IMR-90 (cell line): ENCODE results near the gene MAML3. TPM values are rescaled to one million over a fixed set of nuclear protein-coding genes. Genes with fewer than 3 reads are reported as not detected.

Source experiments
- ATAC-seq: fragments of 200-7000 bp; cut with Tn5 transposase; 2 replicates; pipeline ENCODE4 v1.9.1; 2020; ENCODE audit warnings: low read depth, mild to moderate bottlenecking, moderate library complexity
- BruUV-seq: library from RNA; stranded (reverse); fragments of 400-500 nt; replicated peaks from 2 replicates; lab custom pipeline; 2021; lab: Mats Ljungman, UMichigan
- CTCF ChIA-PET: fragments of 300-600 bp; formaldehyde crosslinking; extraction: SDS; loops from one replicate; lab custom pipeline; 2021; ENCODE audit warnings: antibody characterized with exemption; lab: Yijun Ruan, JAX
- POLR2A ChIA-PET: fragments of 300-600 bp; sonication (Branson Sonifier 250); formaldehyde crosslinking; loops from one replicate; lab custom pipeline; 2022; ENCODE audit warnings: antibody characterized with exemption; ENCODE audit not compliant: unreplicated experiment; lab: Charles Lee
- DNase-seq: peaks from one replicate; pipeline ENCODE4 v3.0.0; 2013
- H2AFZ ChIP-seq: replicated peaks from 2 replicates; pipeline ENCODE3; 2013; ENCODE audit warnings: low read length, mild to moderate bottlenecking; ENCODE audit not compliant: poor library complexity
- H2AK5ac ChIP-seq: 2 replicates; pipeline ENCODE4 v1.6.1; 2013; ENCODE audit warnings: low read depth, low read length, inconsistent platforms
- H2AK9ac ChIP-seq: replicated peaks from 2 replicates; pipeline ENCODE3; 2013; ENCODE audit warnings: mild to moderate bottlenecking, low read depth, low read length, moderate library complexity; ENCODE audit not compliant: poor library complexity
- H2BK120ac ChIP-seq: 2 replicates; pipeline ENCODE4 v1.6.1; 2013; ENCODE audit warnings: low read depth, low read length, inconsistent platforms
- H2BK15ac ChIP-seq: 3 replicates; pipeline ENCODE4 v1.6.1; 2013; ENCODE audit warnings: low read depth, low read length, inconsistent platforms
- H2BK20ac ChIP-seq: 2 replicates; pipeline ENCODE4 v1.6.1; 2013; ENCODE audit warnings: low read depth, mild to moderate bottlenecking, inconsistent platforms, low read length, moderate library complexity
- H2BK5ac ChIP-seq: 2 replicates; pipeline ENCODE4 v1.6.1; 2013; ENCODE audit warnings: mild to moderate bottlenecking, low read depth, low read length, inconsistent platforms; ENCODE audit not compliant: poor library complexity, severe bottlenecking
- H3K14ac ChIP-seq: replicated peaks from 2 replicates; pipeline ENCODE4 v1.6.1; 2013; ENCODE audit warnings: low read depth, low read length, inconsistent platforms
- H3K18ac ChIP-seq: 2 replicates; pipeline ENCODE4 v1.6.1; 2013; ENCODE audit warnings: low read depth, low read length, control low read depth
- H3K23ac ChIP-seq: 2 replicates; pipeline ENCODE4 v1.6.1; 2013; ENCODE audit warnings: low read depth, low read length, inconsistent platforms
- H3K27ac ChIP-seq: 2 replicates; pipeline ENCODE4 v1.5.1; 2013; ENCODE audit warnings: mild to moderate bottlenecking, control low read depth, low read length; ENCODE audit not compliant: insufficient read depth
- H3K27me3 ChIP-seq: 2 replicates; pipeline ENCODE4 v1.6.1; 2013; ENCODE audit warnings: low read length; ENCODE audit not compliant: control insufficient read depth, insufficient read depth
- H3K36me3 ChIP-seq: 2 replicates; pipeline ENCODE4 v1.6.1; 2013; ENCODE audit warnings: low read length, mixed read lengths; ENCODE audit not compliant: control insufficient read depth, insufficient read depth
- H3K4ac ChIP-seq: 2 replicates; pipeline ENCODE4 v1.6.1; 2013; ENCODE audit warnings: low read depth, low read length, inconsistent platforms
- H3K4me1 ChIP-seq: 2 replicates; pipeline ENCODE4 v1.6.1; 2013; ENCODE audit warnings: low read length, mixed read lengths; ENCODE audit not compliant: control insufficient read depth, insufficient read depth
- H3K4me2 ChIP-seq: 2 replicates; pipeline ENCODE4 v1.6.1; 2013; ENCODE audit warnings: low read depth, mild to moderate bottlenecking, control low read depth, low read length, moderate library complexity
- H3K4me3 ChIP-seq: 2 replicates; pipeline ENCODE4 v1.5.1; 2013; ENCODE audit warnings: low read depth, mild to moderate bottlenecking, control low read depth, low read length, moderate library complexity; ENCODE audit not compliant: insufficient read depth
- H3K56ac ChIP-seq: 2 replicates; pipeline ENCODE4 v1.6.1; 2013; ENCODE audit warnings: low read length, inconsistent platforms; ENCODE audit not compliant: insufficient read depth; ENCODE audit errors: extremely low read depth
- H3K79me1 ChIP-seq, 2 experiments: 2 replicates each; pipeline ENCODE4 v1.6.1; 2013; ENCODE audit warnings: low read length in 2 of 2, inconsistent platforms in 1 of 2, low read depth in 1 of 2
- H3K9ac ChIP-seq: 2 replicates; pipeline ENCODE4 v1.6.1; 2013; ENCODE audit warnings: low read depth, low read length, control low read depth
- H3K9me1 ChIP-seq: 2 replicates; pipeline ENCODE4 v1.6.1; 2013; ENCODE audit warnings: low read length, inconsistent platforms; ENCODE audit not compliant: insufficient read depth
- H3K9me3 ChIP-seq: 2 replicates; pipeline ENCODE4 v1.6.1; 2013; ENCODE audit warnings: low read length; ENCODE audit not compliant: control insufficient read depth, insufficient read depth
- H4K20me1 ChIP-seq: 2 replicates; pipeline ENCODE4 v1.6.1; 2013; ENCODE audit warnings: low read length, inconsistent platforms; ENCODE audit not compliant: insufficient read depth
- H4K5ac ChIP-seq: 2 replicates; pipeline ENCODE4 v1.6.1; 2013; ENCODE audit warnings: mild to moderate bottlenecking, low read depth, low read length, control low read depth
- H4K8ac ChIP-seq, 2 experiments: 2 replicates each; pipeline ENCODE4 v1.6.1; 2013; ENCODE audit warnings: low read depth in 2 of 2, low read length in 2 of 2, control low read depth in 1 of 2, inconsistent platforms in 1 of 2
- H4K91ac ChIP-seq: 2 replicates; pipeline ENCODE4 v1.6.1; 2013; ENCODE audit warnings: low read depth, low read length, inconsistent platforms; ENCODE audit not compliant: insufficient read depth
- BHLHE40 ChIP-seq: fragments of 150-350 bp; IDR thresholded peaks from 2 replicates; pipeline ENCODE4 v1.6.1; 2016; ENCODE audit warnings: mild to moderate bottlenecking, low read depth, low read length
- CEBPB ChIP-seq: IDR thresholded peaks from 2 replicates; pipeline ENCODE4 v1.6.1; 2012; ENCODE audit warnings: low read depth, low read length, improper control_type of control experiment
- CHD1 ChIP-seq: IDR thresholded peaks from 2 replicates; pipeline ENCODE4 v1.6.1; 2012; ENCODE audit warnings: low read depth, low read length, improper control_type of control experiment
- CTCF ChIP-seq: conservative IDR thresholded peaks from 2 replicates; pipeline ENCODE4 v1.5.1; 2012; ENCODE audit warnings: mild to moderate bottlenecking, low read depth, low read length, improper control_type of control experiment
- FOS ChIP-seq: fragments of 150-350 bp; IDR thresholded peaks from 2 replicates; pipeline ENCODE4 v1.6.1; 2016; ENCODE audit warnings: low read depth, low read length
- MAFK ChIP-seq: IDR thresholded peaks from 2 replicates; pipeline ENCODE4 v1.6.1; 2012; ENCODE audit warnings: low read depth, low read length, improper control_type of control experiment
- MAZ ChIP-seq: IDR thresholded peaks from 2 replicates; pipeline ENCODE4 v1.6.1; 2012; ENCODE audit warnings: low read depth, mild to moderate bottlenecking, low read length, improper control_type of control experiment, moderate library complexity, borderline replicate concordance
- MXI1 ChIP-seq: IDR thresholded peaks from 2 replicates; pipeline ENCODE4 v1.6.1; 2012; ENCODE audit warnings: low read depth, mild to moderate bottlenecking, low read length, moderate library complexity, borderline replicate concordance
- NFE2L2 ChIP-seq: fragments of 150-350 bp; IDR thresholded peaks from 2 replicates; pipeline ENCODE4 v1.6.1; 2016; ENCODE audit warnings: low read depth, mild to moderate bottlenecking, low read length
- POLR2A ChIP-seq: IDR thresholded peaks from 2 replicates; pipeline ENCODE4 v1.6.1; 2012; ENCODE audit warnings: mild to moderate bottlenecking, low read depth, low read length
- RAD21 ChIP-seq: IDR thresholded peaks from 2 replicates; pipeline ENCODE4 v1.6.1; 2012; ENCODE audit warnings: low read length, improper control_type of control experiment
- RCOR1 ChIP-seq: IDR thresholded peaks from 2 replicates; pipeline ENCODE4 v1.6.1; 2012; ENCODE audit warnings: mild to moderate bottlenecking, low read length, improper control_type of control experiment; ENCODE audit not compliant: insufficient replicate concordance
- SMC3 ChIP-seq: fragments of 150-350 bp; IDR thresholded peaks from 2 replicates; pipeline ENCODE4 v1.6.1; 2016; ENCODE audit warnings: low read depth, mild to moderate bottlenecking, antibody characterized with exemption, low read length, moderate library complexity
- USF2 ChIP-seq: fragments of 150-350 bp; IDR thresholded peaks from 2 replicates; pipeline ENCODE4 v1.6.1; 2017; ENCODE audit warnings: mild to moderate bottlenecking, antibody characterized with exemption, low read length, low read depth
- WGBS, 2 experiments: methylation state at CpG; one replicate each; pipeline versions ENCODE4 v1.1.5 to v1.1.7; 2013; ENCODE audit warnings: missing lambda C conversion rate in 2 of 2; ENCODE audit not compliant: insufficient read length in 1 of 2; ENCODE audit errors: extremely low coverage in 2 of 2; 5-methylcytosine and 5-hydroxymethylcytosine counted together
- dilution Hi-C: fragments of 300-500 bp; cut with HindIII; formaldehyde crosslinking; loops from one replicate; pipeline ENCODE4 v1.14.3; 2018; ENCODE audit warnings: low sequenced_read_pairs; ENCODE audit not compliant: unreplicated experiment
- in situ Hi-C: fragments of 300-500 bp; cut with MboI; formaldehyde crosslinking; loops from 3 replicates; pipeline ENCODE4 v1.14.3; 2019; ENCODE audit warnings: low sequenced_read_pairs, inconsistent platforms, mixed read lengths
- intact Hi-C: fragments of 100-400 bp; cut with micrococcal nuclease; formaldehyde crosslinking; loops from 2 replicates; pipeline ENCODE4 v1.10.0; 2022
- polyA plus RNA-seq, 3 experiments: library from polyadenylated mRNA; depleted of rRNA; stranded (reverse); fragments of >200 nt; gene quantifications; 2 replicates each; pipeline ENCODE4 v1.2.3, GENCODE V29; 2012; ENCODE audit warnings: low replicate concordance in 1 of 3
- total RNA-seq: library from RNA; depleted of rRNA; stranded (reverse); fragments of >200 nt; gene quantifications from 2 replicates; pipeline ENCODE4 v1.2.3, GENCODE V29; 2012
- TF ChIP-seq, protein P1 (sequence below): fragments of 150-350 bp; IDR thresholded peaks from 2 replicates; pipeline ENCODE4 v1.6.1; 2016; ENCODE audit warnings: low read depth, mild to moderate bottlenecking, low read length, moderate library complexity, borderline replicate concordance

MAML3 gene
- total and polyA plus RNA-seq, 2 of the 4 experiments (the other 2 are of a cell fraction), result 0.90 to 1.7 TPM

DNA sequence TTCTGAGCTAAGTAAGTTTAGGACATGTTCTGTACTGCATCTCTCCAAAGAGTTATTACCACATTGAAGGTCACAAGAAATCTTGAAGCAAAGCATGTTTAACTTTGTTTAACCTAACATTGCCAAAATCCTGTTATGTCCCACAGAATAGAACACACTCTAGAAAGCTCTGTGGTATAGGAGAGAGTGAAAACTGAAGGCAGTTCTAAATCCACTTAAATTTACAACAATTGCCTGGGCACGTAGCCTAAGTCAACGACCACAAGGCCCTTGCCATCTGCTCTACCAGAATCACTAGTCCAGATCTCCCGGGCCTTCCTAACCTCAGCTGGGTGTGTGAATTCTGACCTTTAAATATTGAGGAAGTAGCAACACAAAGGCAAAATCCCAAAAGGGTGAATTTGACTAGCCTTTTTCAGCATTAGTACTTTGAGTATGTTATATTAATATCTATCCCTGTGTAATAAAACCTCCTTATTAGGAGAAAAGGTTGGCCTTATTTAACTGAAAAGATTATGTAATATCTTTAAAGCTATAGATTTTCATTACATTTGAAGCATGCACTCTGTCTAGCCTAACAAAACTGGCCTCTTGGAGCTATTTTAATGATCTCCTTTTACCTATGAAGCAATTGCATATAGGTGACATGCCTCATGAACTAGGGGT lies 4.5 kb upstream of the MAML3 start:
- ChIA-PET POLR2A (interaction anchor here (1.1 kb wide), 1 partner anchor 80 kb away, joined by 3 read pairs; no protein-coding TSS in a partner anchor), CTCF (interaction anchor here (1.0 kb wide), 2 partner anchors 75 to 95 kb away, joined by 3 read pairs; no protein-coding TSS in a partner anchor)
- Histone ChIP-seq H2BK20ac (no peak overlapping the region), H3K9me1 (peaks cover 3% of the 10 kb centered on the region), H3K4me3 (no peak overlapping the region), H3K4me2 (no peak overlapping the region), H3K9ac (no peak overlapping the region; the same call in 1 of the 2 replicates), H2AK5ac (no peak overlapping the region), H2AK9ac (no peak overlapping the region), H3K23ac (no peak overlapping the region), H4K20me1 (no peaks in the 10 kb centered on the region), H3K56ac (no peak overlapping the region), H2BK120ac (no peak overlapping the region), H3K9me3 (no peaks in the 10 kb centered on the region), H3K27ac (peak overlapping the region; percentile 58; the same call in 1 of the 2 replicates), H3K4me1 (peaks cover 8% of the 10 kb centered on the region), H4K5ac (no peak overlapping the region), H3K36me3 (no peaks in the 10 kb centered on the region), H2BK5ac (no peak overlapping the region), H3K79me1 (no peaks in the 10 kb centered on the region), H2AFZ (no peak overlapping the region), H2BK15ac (no peak overlapping the region), H4K8ac (no peak overlapping the region), H3K4ac (no peak overlapping the region), H4K91ac (no peak overlapping the region), H3K18ac (no peak overlapping the region), H3K14ac (no peak overlapping the region), H3K27me3 (no peaks in the 10 kb centered on the region)
- dilution Hi-C loops, result no loop called here
- in situ Hi-C loops, result loop anchor here (10.0 kb wide), 3 partner anchors 114 to 424 kb away; no protein-coding TSS in a partner anchor
- DNase-seq (peak; percentile 37), ATAC-seq (no peak)
- intact Hi-C loops, result no loop called here
- no CpG with 5 or more reads among the region's 3 CpGs for WGBS, 2 experiments
- no TSS peak for BruUV-seq
- TF ChIP-seq, protein P1, sequence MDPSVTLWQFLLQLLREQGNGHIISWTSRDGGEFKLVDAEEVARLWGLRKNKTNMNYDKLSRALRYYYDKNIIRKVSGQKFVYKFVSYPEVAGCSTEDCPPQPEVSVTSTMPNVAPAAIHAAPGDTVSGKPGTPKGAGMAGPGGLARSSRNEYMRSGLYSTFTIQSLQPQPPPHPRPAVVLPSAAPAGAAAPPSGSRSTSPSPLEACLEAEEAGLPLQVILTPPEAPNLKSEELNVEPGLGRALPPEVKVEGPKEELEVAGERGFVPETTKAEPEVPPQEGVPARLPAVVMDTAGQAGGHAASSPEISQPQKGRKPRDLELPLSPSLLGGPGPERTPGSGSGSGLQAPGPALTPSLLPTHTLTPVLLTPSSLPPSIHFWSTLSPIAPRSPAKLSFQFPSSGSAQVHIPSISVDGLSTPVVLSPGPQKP, result no peak
- TF ChIP-seq BHLHE40, result no peak
- no peak for TF ChIP-seq RCOR1
- TF ChIP-seq FOS, result no peak
- TF ChIP-seq MAFK, result no peak
- TF ChIP-seq MAZ, result no peak
- TF ChIP-seq CEBPB, result no peak
- TF ChIP-seq USF2, result no peak
- no peak for TF ChIP-seq RAD21
- TF ChIP-seq MXI1, result no peak
- TF ChIP-seq SMC3, result no peak
- no peak for TF ChIP-seq NFE2L2
- no peak for TF ChIP-seq POLR2A
- no peak for TF ChIP-seq CTCF
- TF ChIP-seq CHD1, result no peak
